Head of caudate nucleus (tissue), 42 donors: ENCODE measurements around the gene NR1H3.
A peak's percentile ranks its signal among the peaks of the same experiment; 100 is the strongest.

Experiments used
- DNase-seq, 42 donors: peaks; one replicate each; pipeline versions ENCODE4 v3.0.0 to v3.0.0-alpha.2; 2020 to 2021; ENCODE audit warnings: mixed read lengths in 7 of 42
- intact Hi-C: fragments of 100-400 bp; cut with DNase I; formaldehyde crosslinking; loops from one replicate; pipeline ENCODE4 v1.15.0; 2022

The NR1H3 gene

DNA sequence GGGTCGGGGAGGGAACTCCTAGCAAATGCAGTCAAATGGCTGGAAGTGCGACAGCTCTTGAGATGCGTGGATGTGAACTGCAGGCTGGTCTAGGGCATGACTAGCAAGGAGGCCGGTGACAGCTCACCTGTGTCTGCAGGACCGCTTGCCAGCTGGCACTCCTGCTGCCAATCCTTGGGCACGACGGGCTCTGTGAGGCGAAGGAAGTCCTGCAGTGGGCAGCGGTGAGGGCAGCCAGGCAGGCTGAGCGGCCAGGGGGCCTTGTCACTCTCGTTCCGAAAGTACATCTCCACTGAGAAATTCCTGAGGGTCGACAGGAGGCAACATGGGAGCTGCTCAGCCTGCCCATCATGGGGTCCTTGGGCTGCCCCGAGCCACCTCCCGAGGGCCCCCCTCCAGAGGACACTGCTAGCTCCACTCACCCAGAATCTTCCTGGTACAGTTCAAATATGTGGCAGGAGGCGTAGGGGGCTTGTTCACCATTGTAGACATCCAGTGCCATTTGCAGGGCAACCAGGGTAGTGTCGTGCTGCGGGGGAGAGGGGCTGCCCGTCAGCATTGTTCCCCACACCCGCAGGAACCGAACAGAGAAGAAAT, 15.1 kb upstream of the NR1H3 start:
- no peak for DNase-seq
- intact Hi-C loops, result no loop called here

DNA sequence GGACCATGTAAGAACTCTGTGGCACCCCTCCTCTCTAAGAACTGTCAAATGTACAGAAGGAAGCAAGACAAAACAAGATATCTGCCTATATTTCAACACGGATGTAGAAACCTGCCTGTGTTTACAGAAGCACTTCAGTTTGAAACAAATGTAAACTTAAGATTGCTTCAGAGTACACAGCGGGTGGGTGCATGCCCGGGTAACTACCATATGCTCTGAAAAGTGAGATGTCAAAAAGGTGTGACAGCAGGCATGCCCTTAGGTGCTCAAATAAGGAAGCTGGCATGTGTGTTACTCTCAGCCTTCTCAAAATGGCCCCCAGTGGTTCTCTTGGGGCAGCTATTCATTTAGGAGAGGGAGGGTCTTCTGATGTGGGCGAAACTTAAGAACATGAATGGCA, 14.3 kb upstream of the NR1H3 start:
- intact Hi-C loops, result no loop called here
- no peak for DNase-seq

DNA sequence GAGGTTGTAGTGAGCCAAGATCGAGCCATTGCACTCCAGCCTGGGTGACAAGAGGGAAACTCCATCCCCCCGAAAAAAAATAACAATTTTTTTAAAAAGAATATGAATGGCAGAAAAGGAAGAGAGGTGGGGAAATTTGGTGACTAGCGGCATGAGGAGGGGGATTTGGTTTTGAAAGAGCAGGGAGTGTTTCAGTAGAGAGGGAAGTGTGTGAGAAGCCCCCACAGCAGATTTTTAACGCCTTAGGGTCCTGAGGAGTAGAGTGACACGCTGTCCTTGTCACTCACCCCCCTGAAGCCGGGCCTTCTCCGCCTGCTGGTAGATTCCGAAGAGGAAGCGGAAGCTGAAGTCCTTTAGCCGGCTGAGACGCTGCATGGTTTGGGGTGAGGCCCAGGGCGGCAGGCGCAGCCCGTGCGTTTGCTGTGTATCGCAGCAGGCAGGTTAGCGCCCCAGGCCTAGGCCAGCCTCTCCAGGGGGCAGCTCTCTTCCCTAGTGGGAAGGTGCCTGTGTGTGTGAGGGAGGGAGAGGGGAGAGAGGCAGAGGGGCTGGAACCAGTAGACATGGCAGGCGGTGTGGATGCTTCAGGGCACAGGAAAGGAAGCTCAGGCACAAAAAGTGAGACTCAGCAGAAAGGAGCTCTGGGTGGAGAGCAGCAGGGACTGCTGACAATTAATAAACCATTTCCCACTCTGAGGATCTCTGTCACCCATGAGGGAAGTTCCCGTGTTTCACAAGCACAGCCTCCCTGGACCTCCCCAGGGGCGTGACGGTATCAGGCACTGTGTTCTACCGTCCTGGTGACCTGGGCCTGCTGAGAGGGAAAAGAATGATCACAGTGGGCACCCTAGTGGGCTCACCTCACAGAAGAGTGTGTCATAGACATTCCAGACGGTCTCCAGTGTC, 13.1 kb upstream of the NR1H3 start:
- intact Hi-C loops, result no loop called here
- DNase-seq, result peak in 4 of 42 donors; percentile 11 to 40 (median 20)

DNA sequence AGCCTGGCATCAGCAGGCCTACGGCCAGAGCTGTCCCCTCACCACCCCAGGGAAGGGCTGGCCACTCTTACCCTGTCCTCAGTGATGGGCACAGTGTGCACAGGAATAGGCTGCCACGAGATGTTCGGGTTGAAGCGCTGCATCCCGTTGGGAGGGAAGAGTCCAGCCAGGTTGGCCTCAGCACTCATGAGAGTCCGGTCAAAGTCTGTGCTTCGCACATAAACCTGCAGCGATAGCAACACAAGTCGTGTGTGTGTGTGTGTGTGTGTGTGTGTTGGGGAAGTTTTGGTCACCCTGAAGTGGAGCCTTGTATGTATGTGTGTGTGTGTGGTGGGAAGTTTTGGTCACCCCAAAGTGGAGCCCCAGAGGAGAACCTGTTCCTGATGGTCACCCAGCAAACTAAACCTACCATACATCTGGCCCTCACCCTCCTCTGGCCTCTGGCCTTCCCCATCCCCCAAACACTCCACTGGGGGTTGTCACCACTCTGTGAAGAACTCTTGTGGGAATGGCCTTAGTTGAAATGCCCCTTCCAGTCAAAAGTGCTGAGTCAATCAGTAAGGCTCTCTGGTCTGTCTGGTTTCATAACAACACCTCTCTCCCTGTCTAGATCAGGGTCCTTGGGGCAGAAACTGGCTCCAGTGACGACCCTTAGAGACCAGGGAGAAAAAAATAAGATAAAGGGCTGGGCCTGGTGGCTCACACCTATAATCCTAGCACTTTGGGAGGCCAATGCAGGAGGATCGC, 12.0 kb upstream of the NR1H3 start:
- no peak for DNase-seq
- intact Hi-C loops, result no loop called here

DNA sequence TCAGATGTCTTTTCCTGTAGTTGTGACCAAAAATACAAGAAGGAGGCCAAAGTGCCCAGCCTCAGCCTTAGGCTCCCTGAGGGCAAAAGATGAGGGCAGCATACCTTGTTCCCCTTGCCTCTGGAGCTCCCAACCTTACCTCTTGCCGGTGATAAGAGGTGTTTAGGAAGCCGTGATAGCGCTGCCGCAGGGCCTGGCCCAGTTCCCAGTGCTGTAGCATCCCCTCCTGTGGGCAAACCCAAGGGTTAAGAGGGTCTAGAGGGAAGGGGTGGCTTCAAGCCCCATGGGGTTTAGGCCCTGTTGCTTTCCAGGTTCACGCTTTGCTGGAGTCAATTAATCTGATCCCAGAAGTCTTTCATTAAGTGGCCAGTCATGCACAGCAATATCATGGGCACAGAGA, 10.3 kb upstream of the NR1H3 start:
- intact Hi-C loops, result no loop called here
- no peak for DNase-seq

DNA sequence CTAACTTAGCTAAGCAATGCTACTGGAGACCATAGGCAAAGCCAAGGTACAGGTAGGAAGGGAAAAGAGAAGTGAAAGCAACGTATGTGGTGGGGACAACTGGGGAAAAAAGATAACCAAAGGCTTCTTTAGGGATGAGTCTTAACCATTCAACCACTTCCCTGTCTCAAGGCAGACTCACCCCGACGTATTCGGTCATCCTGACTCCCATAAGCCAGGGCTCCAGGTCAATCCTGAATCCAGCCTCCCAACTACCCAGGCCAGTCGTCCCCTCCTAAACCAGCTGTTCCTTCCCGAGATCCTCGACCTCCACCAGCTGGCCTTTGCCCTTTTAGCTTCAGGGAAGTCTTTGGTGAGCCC, 9.5 kb upstream of the NR1H3 start:
- DNase-seq, result no peak
- intact Hi-C loops, result loop anchor here (2.0 kb wide), 1 partner anchor 21 kb away; no protein-coding TSS in a partner anchor

DNA sequence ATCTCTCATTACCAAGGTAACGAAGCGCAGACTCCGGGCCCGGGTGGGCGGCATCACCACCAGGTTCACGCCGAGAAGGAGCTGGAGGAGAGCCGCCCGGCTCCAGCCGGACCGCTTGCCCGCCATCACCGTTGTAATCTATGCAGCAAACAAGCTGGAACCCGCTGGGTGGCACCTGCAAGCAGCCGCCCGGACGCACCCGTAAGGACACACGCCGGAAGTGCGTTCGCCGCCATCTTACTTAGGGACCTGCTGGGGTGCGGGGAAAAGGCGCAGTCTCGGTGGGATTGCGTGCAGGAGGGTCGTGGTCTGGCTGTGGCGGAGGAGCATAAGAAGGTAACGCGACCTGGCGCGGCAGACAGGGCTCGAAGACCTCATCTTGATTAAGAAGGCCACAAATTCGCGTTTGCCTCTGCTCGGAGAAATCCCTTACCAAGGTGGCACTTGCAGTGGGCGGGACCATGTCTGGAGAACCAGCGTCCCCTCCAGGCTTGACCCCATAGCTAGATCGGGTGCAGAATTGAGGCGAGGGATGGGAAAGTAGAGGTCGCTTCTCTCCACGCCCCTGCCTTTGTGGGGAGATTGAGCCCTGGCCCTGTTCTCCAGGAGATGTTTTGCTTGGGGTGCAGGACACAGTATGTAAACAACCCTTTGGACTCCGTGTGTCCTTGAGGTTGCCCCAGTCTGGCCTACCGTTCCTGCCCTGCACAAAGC, 9.0 kb upstream of the NR1H3 start, which contains the start of gene ACP2:
Gene ACP2, minus strand, starts transcription at position 151 of the 714 bp plus-strand sequence. Its CDS starts 25 bp downstream, at position 126.
- intact Hi-C loops, result loop anchor here (2.0 kb wide), 1 partner anchor 20 kb away; no protein-coding TSS in a partner anchor
- peak; percentile 87 to 97 (median 92) for DNase-seq

DNA sequence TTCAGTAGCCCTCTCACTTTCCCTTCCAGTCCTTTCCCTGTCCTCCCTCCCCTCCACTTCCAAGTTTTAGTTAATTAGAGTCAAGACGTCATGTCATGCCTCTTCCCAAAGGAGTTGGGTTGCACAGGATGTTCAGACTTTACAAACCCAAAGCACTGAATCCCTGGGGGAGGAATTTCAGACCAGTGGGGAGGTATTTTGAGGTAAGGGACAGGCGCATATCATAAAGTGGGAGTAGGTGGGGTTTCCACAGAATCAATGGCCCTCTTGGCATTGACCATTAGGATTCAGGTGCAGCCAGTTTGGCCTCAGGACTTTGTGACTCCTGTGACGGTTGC, 8.4 kb upstream of the NR1H3 start:
- DNase-seq, result no peak
- intact Hi-C loops, result loop anchor here (2.0 kb wide), 1 partner anchor 19 kb away; no protein-coding TSS in a partner anchor

DNA sequence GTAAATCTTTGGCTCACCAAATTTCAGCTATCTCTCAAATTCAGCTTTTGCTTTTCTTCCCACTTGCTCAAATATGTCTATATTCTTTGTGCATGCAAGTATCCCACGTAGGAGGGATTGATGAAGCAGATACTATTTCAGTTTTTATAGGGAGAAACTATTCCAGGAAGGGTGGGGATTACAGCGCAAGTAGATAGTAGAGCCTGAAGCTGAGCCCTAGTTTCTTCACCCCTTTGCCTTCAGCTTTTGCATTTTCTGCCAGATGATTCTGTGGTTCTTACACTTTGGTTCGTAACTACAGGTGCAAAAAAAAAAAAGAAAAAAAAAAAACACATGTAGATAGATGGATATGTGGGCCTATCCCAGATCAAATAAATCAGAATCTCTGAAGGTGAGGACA, 6.0 kb upstream of the NR1H3 start:
- intact Hi-C loops, result no loop called here
- peak in 4 of 42 donors; percentile 24 to 57 (median 48) for DNase-seq

DNA sequence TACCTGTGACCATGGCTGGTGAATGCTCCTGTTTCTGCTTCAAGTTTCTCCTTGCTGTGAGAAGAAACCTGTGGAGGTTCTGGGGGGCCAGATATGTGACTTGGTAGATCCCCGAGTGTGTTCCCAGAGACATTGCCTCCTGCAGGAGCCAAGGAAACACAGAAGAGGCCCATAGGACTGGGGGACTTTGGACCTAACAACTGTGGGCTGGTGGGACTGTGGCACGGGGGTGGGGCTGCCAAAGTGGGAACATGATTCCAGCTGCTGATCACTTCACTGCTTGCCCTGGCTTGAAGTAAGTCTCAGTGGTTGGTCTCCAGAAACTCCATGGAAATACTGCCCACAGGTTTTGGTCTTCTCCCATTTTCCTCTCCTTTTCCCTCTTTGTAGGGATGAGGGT, 4.1 kb upstream of the NR1H3 start:
- intact Hi-C loops, result no loop called here
- no peak for DNase-seq

DNA sequence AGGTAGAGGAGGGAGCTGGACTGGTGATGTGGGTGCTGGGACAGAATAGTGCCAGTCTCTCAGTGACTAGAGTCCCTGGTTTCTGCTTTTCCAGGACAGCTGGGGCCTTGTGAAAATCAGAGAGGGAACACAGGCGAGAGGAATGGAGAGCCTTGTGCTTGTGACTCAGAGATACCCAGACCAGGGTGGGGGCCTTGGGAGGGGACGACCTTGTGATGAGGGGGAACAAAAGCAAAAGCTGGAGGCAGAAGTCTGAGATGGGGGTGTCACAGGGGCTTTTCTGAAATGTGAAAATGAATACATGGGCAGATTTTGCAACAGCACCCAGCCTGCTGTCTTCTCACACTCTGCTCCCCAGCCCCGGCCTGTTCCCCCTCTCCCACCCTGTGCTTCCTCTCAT, 3.4 kb upstream of the NR1H3 start:
- peak in 5 of 42 donors; percentile 21 to 61 (median 48) for DNase-seq
- intact Hi-C loops, result no loop called here

DNA sequence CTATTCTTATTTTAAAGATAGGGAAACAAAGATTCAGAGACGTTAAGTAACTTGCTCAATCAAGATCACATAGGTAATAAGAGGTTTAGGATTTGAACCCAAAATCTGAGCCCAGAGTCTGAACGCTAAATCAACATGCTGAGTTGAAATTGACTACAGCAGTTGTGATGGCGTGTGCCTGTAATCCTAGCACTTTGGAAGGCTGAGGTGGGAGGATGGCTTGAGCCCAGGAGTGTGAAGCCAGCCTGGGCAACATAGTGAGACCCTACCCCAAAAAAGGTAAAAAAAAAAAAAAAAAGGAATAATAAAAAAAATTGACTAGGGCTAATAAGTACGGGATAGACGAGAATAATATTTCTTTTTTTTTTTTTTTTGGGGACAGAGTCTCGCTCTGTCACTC, 1.4 kb upstream of the NR1H3 start:
- intact Hi-C loops, result no loop called here
- no peak for DNase-seq

DNA sequence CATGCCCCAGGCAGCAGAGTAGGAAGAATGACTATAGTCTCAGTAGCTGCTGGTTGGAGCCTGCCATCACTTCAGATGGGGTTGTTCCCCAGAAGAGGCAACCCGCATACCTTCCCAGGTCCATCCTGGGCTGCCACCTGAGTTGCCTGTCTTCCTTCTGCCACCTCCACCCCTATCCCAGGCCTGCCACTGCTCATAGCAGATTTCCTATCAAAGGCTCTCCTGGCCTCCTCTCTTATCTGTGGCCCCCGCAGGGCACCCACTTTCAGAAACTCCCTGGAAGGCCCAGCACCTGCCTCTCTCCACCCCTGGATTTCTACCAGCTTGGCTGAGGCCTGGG, 649 bp upstream of the NR1H3 start:
- DNase-seq, result no peak
- intact Hi-C loops, result no loop called here

DNA sequence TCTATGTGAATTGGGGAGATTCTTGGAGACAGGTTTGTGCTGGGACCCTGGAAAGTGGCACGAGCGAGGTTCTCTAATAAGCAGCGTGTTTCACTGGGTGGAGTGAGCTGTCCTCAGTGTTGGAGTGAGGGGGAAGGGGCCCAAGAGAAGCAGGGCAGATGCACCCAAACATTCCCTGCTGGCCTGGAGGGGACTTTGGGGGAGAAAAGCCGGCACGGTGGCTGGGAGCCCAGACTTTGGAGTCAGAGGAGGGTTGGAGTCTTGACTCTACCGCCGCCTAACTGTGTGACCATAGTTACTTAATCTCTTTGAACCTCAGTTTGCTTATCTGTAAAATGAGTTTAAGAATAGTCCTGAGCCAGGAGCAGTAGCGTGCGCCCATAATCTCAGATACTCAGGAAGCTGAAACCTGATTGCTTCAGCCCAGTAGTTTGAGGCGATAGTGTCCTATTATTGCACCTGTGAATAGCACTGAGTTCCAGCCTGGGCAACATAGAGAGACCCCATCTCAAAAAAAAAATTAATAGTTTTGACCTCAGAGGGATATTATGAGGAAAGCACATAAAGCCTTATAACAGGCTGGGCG, 614 bp downstream of the NR1H3 start:
- intact Hi-C loops, result no loop called here
- DNase-seq, result no peak

DNA sequence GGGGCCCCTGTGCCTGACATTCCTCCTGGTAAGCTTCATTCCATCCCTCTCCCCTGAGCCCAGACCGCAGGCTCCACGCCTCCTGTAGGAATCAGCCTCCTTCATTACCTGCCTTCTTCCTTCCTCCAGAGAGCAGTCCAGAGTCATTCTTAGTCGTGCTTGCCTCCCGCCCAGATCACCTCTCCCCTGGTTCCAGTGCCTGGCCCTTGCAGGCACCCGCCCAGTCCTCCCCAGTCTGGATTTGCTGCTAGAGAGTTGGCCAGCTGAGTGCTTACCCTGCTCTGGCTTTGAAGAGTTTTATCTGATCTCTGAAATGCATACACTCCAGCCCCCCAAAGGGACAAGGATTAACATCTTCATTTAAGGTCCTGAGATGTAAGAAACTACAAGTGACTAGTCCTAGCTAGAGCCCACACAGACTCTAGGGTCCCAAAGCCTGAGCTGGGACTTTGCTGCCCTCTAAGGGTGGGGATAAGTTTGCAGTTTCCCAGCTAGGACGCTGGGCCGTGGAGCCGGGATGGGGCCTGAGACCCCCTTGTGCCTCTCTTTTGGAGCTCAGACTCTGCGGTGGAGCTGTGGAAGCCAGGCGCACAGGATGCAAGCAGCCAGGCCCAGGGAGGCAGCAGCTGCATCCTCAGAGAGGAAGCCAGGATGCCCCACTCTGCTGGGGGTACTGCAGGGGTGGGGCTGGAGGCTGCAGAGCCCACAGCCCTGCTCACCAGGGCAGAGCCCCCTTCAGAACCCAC, 1.6 kb downstream of the NR1H3 start:
- intact Hi-C loops, result no loop called here
- DNase-seq, result peak in 17 of 42 donors; percentile 24 to 70 (median 38)

DNA sequence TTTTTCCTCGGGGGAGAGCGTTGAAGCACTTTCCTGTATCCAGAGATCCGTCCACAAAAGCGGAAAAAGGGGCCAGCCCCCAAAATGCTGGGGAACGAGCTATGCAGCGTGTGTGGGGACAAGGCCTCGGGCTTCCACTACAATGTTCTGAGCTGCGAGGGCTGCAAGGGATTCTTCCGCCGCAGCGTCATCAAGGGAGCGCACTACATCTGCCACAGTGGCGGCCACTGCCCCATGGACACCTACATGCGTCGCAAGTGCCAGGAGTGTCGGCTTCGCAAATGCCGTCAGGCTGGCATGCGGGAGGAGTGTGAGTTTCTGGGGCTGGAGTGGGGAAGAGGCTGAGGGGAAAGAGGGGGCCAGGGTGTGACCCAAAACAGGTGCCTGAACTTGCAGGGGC, 2.6 kb downstream of the NR1H3 start:
- DNase-seq, result no peak
- intact Hi-C loops, result no loop called here

DNA sequence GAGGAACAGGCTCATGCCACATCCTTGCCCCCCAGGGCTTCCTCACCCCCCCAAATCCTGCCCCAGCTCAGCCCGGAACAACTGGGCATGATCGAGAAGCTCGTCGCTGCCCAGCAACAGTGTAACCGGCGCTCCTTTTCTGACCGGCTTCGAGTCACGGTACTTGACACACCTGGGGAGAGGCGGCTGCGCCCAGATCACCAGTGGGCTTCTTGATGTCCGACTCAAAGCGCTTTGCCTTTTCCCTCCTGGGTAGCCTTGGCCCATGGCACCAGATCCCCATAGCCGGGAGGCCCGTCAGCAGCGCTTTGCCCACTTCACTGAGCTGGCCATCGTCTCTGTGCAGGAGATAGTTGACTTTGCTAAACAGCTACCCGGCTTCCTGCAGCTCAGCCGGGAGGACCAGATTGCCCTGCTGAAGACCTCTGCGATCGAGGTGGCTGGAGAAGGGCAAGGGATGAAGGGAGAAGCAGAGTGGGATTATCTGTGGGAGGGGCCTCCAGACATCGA, 3.5 kb downstream of the NR1H3 start:
- no peak for DNase-seq
- intact Hi-C loops, result no loop called here

DNA sequence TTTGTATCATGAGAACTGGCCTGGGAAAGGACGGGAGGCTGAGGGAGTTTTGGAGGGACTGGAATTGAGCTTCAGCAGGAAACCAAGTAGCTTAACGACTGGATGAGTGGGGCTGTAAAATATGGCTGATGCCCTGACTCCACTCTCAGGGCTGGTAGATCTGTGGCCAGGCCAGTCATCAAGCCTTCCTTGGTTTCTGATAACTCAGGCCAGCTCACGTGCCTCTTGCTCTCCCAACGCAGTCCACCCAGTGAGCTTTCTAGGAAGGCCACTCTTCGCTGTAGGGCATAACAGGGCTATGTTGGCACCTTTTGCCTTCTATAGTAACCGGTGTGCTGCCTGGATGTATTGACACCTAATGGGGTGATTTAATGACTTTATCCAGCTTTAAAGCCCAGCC, 6.3 kb downstream of the NR1H3 start:
- no peak for DNase-seq
- intact Hi-C loops, result no loop called here
